GM18507 (cell line): ENCODE results near the gene SDC3.
"Not testable (repeated sequence)": the region's sequence is repeated elsewhere in the genome, so short reads cannot be mapped to it uniquely, and the experiment has no call there.

Source experiments
- DNase-seq: peaks from one replicate; pipeline ENCODE4 v3.0.0; 2011; ENCODE audit warnings: low read depth; ENCODE audit not compliant: insufficient read length; ENCODE audit errors: extremely low spot score
- FAIRE-seq: peaks from 2 replicates; lab custom pipeline; 2011; peaks lifted over from hg19 to GRCh38; lab: Jason Lieb, UNC

SDC3 gene, protein sequence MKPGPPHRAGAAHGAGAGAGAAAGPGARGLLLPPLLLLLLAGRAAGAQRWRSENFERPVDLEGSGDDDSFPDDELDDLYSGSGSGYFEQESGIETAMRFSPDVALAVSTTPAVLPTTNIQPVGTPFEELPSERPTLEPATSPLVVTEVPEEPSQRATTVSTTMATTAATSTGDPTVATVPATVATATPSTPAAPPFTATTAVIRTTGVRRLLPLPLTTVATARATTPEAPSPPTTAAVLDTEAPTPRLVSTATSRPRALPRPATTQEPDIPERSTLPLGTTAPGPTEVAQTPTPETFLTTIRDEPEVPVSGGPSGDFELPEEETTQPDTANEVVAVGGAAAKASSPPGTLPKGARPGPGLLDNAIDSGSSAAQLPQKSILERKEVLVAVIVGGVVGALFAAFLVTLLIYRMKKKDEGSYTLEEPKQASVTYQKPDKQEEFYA

DNA sequence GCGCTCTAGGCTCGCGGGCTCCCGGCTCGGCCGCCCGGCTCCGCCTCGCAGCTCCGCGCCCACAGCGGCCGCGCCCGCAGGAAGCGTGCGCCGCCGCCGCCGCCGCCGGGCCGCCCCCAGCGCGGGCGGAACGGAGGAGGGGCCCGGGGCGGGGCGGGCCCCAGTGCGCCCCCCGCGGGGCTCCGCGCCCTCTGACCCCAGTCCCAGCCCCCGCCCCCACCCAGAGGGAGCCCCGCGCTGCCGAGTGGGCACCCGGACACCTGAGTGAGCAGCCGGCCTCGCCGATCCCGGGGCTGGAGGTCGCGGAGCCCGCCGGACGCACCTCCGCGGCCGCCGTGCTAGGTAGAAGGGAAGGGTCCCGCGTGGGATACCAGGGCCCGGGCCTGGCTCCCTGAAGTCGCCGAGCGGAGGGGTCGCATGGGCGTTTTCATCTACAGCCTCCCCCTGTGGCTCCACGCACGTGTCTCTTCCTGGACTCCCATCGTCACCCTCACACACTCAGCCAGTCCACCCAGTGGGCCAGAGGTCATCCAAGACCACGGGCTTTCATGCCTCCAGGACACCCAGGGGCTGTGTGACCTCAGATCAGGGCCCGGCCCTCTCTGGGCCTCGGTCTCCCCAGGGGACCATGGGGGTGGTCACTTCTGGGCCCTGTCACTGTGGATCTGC lies at the start of gene SDC3:
Gene SDC3, minus strand, starts transcription at position 63 of the 669 bp plus-strand sequence. CDS start 172 bp downstream, outside the sequence.
- FAIRE-seq (no peak), DNase-seq (no peak)

DNA sequence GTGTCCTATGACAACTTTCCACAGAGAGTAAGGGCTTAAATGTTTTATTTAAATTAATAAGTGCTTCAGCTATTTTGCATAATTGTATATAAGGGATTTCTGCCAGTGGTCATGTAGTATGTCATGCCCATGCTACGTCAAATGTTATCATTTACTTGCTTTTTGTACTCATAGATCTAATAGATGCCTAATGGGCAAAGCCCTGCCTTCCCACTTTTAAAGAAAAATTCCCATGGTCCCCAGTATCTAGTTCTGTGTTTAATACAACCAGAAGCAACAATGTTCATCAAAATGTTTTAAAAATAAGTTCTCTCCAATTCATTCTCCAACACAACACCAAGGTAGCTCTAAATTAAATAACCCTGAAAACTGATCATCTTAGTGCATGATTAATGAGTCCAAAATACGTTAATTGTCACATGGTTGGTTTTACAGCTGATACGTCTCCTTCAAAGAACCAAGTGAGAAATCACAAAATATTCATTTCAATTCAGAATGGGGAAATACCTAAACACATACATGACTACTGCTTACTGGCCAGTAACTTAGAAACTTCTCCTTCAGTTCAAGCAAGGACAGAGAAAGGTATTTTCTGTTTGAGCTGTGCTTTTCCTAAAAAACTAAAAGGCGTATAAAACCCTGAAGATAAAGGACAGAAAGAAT lies 49.1 kb upstream of the SDC3 start:
- FAIRE-seq = peak; percentile 52
- DNase-seq = no peak

DNA sequence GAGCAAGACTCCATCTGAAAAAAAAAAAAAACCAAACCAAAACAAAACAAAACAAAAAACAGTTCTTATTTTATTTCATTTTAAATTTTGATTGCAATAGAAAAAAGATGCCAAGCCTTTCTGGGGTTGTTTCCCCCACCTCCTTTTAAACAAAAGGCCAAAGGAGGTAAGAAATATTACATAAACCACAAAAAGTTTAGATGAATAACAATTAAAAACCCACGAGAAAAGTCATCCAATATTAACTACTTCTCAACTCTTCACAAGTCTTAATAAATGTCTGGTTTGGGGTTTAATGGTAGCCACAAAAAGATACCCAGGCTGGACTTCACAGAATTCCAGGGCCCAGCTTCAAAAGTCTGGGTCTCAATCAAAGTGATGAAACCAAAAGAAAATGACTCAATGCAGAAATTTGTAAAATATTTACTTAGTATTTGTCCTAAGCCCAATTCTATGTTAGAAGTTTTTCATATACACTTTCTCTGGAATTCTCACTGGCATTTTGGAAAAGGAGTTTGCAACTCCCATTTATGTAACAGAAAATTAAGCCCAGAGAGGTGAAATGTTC lies 47.0 kb upstream of the SDC3 start:
- DNase-seq (no peak), FAIRE-seq (peak; percentile 12)

DNA sequence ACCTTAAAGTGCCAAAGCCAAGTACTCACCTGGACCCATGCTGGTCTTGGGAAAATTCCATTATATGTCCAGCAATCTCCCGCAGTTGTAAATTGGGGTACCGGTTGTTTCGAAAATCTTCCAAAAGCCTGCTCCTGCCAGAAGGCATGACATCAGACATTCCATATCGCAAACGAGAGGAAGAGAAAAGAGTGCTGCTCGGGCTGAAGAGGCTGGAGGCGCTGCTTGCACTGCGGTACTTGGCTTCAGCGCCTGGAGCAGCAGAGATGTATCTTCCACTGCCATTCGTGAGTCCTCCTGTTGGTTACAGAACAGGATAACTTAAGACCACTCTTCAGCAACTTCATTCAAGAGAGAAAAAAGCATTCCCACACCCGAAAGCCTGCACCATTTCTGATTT lies 45.1 kb upstream of the SDC3 start:
- FAIRE-seq = no peak

DNA sequence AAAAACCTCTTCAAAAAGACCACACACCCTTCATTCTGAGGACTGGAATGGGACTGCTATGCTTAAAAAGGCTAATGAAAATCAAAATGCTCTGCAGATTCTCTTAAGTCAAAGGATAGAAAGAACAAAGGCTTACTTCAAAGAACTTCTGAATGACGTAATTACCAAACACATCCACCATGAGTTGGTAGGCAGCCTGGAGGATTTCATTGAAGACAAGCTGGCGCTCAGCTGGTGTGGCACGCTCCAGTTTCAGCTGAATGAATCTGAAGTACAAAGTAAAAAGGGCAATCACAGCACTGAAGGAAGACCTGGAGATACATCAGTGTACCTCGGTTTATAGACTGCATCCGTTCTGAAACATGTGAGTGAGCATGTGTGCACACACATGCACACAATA lies 43.5 kb upstream of the SDC3 start:
- DNase-seq = no peak
- FAIRE-seq = no peak

More for the DNA sequence above, 45.1 kb upstream of the SDC3 start:
- DNase-seq = no peak

DNA sequence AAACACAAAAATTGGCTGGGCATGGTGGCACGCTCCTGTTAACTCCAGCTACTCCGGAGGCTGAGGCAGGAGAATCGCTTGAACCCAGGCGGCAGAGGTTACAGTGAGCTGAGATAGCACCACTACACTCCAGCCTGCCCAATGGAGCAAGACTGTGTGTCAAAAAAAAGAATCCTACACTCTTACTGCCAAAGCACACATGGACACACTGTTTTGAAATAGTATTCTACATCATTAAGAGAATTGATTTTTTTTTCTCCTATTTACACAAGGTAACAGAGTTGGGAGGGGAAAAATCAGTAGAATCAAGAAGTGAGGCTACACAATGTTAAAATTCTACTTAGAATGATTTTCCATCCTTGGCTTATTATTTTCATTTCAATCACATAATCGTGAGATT lies 42.1 kb upstream of the SDC3 start:
- FAIRE-seq (no peak), DNase-seq (no peak)

DNA sequence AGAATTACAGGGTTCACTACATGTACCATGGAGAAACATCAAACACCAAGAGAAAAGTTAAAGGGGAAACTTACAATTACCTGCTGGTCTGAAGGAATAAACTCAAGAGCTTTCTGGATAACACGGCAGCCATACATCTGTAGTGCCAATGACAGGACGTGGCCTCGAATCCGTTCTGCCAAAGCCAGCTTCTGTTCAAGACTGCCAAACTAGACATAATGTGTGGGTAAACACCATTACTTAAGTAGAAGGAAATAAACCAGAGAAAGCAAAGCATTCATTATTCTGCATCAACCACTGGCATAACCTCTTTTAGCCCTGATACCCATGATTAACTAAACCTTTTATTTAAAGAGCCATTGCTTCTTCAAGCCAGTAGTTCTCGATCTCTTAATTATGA lies 41.5 kb upstream of the SDC3 start:
- FAIRE-seq = no peak

DNA sequence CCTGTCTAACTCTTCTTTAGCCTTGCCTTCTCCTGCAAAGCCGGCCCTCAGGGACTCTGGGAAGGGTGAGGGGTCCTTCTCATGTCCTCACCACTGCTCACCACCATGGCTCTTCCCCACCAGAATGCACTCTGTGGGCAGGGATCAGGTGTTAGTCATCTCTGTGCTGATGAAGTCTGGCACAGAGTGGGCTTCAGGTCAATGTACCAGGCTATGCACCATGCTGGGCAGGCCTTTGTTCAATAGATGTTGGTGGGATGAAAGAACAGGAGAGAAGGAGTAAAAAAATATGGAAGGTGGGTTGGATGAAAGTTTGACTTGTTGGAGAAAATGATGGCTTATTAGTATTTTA lies 40.9 kb upstream of the SDC3 start:
- not testable (repeated sequence) for DNase-seq, FAIRE-seq

More for the DNA sequence above, 41.5 kb upstream of the SDC3 start:
- DNase-seq = no peak

DNA sequence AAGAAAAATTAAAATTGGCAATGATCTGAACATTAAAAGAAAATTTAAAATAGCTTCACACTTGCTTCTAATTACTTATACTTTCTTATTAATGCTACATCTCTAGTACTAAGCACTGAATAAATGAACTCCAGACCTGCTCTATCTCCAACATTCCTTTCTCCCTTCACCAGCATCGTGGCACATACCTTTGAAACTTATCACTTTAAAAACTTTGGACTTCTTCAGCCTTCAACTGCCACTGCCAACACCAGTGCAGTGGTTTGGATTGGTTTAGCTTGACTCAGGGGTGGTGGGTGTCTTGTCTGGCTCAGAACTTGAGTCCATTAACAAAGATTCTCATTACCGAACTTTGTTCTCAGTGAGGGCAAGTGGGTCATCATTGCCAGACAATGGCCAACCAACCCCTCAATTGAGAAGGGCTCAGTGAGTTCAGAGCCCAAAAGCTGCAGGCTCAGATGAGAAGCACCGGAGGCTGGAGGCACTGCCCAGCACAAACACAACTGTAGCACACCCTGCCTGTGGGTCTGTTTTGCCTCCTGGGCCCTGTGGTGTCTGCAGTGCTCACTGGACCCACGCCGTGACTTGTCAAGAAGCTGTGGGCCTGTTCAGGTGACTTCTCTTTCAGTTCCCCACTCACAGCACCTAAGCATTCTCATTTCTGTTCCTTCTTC lies 40.4 kb upstream of the SDC3 start:
- FAIRE-seq = peak; percentile 42
- DNase-seq = not testable (repeated sequence)

DNA sequence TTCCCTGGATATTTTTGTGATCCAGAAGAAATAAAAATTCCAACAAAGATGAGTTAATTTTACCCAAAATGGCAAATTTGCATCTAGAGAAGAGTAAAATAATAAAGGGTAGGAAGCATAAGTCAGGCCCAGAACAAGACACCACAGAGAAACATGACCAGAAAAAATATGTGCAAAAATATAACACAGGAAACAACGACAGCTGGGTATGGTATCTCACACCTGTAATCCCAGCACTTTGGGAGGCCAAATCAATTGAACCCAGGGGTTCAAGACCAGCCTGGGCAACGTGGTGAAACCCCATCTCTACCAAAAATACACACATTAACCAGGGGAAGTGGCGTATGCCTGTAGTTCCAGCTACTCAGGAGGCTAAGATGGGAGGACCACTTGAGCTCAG lies 39.7 kb upstream of the SDC3 start:
- DNase-seq (no peak), FAIRE-seq (no peak)

DNA sequence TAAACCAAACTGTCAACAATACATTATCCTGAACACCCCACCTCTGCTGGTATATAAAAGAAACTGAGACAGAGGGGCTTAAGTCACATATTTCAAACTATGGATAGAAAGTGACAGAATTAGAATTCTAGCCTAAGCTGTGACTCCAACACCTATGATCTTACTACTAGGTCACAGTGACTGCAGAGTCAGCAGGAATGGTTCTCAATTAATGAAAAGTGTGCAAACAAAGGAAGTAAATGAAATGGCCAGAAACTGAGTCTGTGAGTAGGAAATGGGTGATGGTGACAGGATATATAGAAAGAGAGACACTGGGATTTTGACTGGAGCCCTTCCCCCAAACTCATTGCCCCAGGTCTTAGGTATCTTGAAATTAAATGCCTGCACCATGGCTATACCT lies 38.7 kb upstream of the SDC3 start:
- FAIRE-seq (no peak), DNase-seq (no peak)

DNA sequence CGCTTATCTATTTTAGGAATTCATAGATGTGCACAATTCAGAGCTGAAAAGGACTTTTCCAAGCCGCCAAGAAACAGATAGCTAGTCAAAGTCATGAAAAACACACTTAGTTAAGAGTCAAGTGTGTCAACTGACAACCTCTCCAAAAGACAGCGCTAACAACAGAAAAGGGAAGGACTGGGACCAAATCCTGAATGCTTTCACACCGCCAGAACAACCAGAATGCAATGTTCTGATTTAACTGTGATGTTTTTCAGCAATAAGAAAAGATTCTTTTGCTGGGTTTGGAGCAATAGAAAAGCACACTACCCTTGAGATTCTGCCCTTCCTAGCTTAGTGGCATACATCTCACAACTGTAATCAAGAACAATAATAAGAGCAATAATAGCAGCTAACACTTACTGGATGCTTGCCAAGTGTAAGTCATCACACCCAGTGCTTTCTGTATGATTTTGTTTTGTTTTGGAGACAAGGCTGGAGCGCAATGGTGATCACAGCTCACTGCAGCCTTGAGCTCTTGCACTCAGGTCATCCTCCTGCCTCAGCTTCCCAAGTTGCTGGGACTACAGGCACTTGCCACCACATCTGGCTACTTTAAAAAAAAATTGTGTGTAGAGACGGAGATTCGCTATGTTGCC lies 33.9 kb upstream of the SDC3 start:
- no peak for FAIRE-seq
- no peak for DNase-seq

DNA sequence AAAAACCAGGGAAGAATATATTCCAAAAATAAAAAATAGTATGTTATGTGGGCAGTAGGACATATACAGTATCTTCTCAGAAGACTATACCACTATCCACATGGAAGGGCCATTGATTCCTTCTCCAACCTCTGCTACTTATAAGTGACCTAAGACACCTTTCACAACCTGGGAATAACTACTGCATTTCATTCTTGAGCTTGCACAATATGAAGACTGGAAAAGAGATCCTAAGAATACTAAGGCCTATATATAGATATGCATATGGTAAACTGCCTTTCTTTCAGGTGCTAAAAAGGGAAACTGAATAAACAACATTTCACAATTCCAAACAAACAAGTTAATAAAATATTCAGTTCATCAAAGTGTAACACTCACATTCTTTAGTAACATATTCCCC lies 32.0 kb upstream of the SDC3 start:
- no peak for FAIRE-seq
- no peak for DNase-seq

DNA sequence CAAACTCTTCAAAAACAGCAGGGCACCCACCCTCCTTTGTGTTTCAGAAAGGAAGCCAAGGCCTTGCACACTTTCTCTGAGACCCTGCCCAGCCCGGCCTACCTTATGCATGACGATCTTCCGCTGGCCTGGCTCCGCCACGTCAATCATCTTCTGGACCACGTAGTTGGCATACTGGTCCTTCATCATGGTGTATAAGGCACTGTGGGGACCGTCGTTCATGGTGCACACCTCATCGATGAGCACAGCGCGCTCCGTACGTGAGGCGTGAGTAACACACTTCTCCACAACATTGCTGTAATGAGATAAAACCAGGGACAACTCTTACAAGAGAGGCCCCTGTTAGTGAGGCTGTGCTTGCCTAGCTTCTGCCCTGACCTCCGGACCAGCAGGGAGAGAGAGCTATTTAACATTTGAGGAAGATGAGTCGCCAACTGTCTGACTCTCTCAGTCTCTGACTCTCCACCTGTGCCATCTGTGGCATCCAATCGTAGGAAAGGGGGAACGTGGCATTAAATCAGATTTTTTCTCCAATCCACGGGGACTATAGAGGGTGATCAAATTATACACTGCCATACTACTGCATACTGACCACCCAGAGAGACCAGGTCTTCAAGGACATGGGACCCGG lies 28.1 kb upstream of the SDC3 start:
- no peak for FAIRE-seq
- DNase-seq = no peak

DNA sequence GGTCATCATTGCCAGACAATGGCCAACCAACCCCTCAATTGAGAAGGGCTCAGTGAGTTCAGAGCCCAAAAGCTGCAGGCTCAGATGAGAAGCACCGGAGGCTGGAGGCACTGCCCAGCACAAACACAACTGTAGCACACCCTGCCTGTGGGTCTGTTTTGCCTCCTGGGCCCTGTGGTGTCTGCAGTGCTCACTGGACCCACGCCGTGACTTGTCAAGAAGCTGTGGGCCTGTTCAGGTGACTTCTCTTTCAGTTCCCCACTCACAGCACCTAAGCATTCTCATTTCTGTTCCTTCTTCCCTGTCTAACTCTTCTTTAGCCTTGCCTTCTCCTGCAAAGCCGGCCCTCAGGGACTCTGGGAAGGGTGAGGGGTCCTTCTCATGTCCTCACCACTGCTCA lies 27.2 kb upstream of the SDC3 start:
- FAIRE-seq = peak; percentile 84
- DNase-seq = not testable (repeated sequence)

DNA sequence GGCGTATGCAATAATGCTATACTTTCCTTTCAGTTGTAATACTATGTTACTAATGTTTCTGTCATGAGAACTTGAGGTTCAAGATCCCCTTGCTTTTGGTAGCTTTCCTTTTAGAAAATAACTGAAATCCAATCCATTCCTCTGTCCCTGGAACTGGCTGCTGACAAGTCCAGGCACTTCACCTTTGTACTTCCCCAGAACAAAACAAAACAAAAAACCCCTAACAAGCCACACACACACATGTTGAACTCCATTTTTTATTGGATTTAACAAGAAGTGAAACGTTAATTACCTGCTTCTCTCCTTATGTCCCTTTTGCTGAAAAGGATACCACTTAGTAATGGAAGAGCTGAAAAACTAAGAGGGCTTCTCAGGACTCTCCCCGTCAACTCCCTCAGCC lies 26.1 kb upstream of the SDC3 start:
- DNase-seq (no peak), FAIRE-seq (no peak)

DNA sequence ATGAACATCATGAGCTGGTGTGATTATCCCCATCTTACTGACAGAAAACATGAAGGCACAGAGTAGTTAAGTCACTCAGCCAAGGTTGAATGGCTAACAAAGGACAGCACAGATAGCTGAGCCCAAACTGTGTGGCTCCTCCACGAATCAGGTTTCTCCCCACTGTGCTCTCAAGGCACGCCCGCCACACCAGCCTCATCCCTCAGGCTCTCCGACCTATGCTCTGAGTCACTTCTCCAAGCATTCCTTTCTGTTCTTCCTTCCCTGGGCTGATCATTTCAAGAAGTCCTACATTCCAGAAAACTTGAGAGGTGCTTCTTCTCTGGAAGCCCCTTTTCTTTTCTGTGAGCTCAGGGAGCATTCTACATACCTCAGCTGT lies 25.3 kb upstream of the SDC3 start:
- no peak for FAIRE-seq
- DNase-seq = no peak

DNA sequence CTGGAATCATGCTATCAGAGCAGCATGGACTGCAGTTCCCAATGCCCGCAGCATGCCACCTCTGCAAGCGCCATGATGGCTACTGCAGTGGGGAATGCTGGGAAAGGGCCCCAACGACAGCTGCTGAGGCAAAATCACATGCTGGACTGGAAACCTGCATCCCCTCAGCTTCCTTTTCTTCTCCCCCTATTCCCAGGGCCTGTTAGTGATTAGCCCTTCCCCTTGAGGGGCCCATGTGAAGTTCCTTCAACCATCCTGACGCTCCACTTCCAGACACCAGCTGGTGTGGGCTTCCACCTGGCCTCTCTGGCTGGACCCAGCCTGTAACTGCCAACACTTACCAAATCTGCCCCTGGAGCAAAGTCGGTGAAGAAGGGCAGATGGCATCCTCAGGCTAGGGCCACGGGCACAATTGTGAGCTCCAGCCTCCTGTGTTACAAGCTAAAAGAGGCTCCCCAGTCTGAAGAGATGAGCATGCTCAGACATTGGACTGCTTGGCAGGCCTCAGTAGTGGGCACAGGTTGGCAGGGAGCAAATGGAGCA lies 22.1 kb upstream of the SDC3 start:
- FAIRE-seq (no peak), DNase-seq (no peak)
